ES-I3 (cell line): Measurements from ENCODE around the gene MESD.

ENCODE experiments used
- H3K36me3 ChIP-seq: 2 replicates; pipeline ENCODE4 v1.6.1; 2013; ENCODE audit warnings: mild to moderate bottlenecking, low read length, control low read depth, moderate library complexity; ENCODE audit not compliant: insufficient read depth
- H3K4me1 ChIP-seq: 2 replicates; pipeline ENCODE4 v1.6.1; 2013; ENCODE audit warnings: mild to moderate bottlenecking, control low read depth, low read length; ENCODE audit not compliant: insufficient read depth
- H3K9ac ChIP-seq: 2 replicates; pipeline ENCODE4 v1.6.1; 2013; ENCODE audit warnings: low read depth, mild to moderate bottlenecking, low read length, moderate library complexity
- H3K9me3 ChIP-seq: 2 replicates; pipeline ENCODE4 v1.6.1; 2013; ENCODE audit warnings: mild to moderate bottlenecking, low read length, moderate library complexity; ENCODE audit not compliant: control insufficient read depth, insufficient read depth

MESD gene

GRCh38 chr15:80989518-80990478 is at the start of gene MESD:
TSS of gene MESD (minus strand) at chr15:80989819. CDS start at chr15:80989791, 28 bp downstream.
- no peaks in the 10 kb centered on the region for H3K9me3 ChIP-seq
- H3K9ac ChIP-seq = peak within 1 kb of the TSS; percentile 99
- H3K4me1 ChIP-seq = peaks cover 26% of the 10 kb centered on the region

GRCh38 chr15:81038975-81039607 is 49.5 kb upstream of the MESD start:
- no peaks in the 10 kb centered on the region for H3K4me1 ChIP-seq
- no peaks in the 10 kb centered on the region for H3K9me3 ChIP-seq
- H3K9ac ChIP-seq = no peak overlapping the region
- no peaks in the 10 kb centered on the region for H3K36me3 ChIP-seq

More at GRCh38 chr15:80989518-80990478, at the start of gene MESD:
- no peaks in the 10 kb centered on the region for H3K36me3 ChIP-seq

GRCh38 chr15:81037952-81038743 is 48.5 kb upstream of the MESD start:
- Histone ChIP-seq H3K9me3 (no peaks in the 10 kb centered on the region), H3K36me3 (no peaks in the 10 kb centered on the region), H3K9ac (no peak overlapping the region), H3K4me1 (no peaks in the 10 kb centered on the region)

GRCh38 chr15:81033508-81033907 is 43.9 kb upstream of the MESD start:
- Histone ChIP-seq H3K9ac (no peak overlapping the region), H3K9me3 (peaks cover 2% of the 10 kb centered on the region; the same call in 1 of the 2 replicates), H3K36me3 (no peaks in the 10 kb centered on the region), H3K4me1 (no peaks in the 10 kb centered on the region)

GRCh38 chr15:81032818-81033217 is 43.2 kb upstream of the MESD start:
- Histone ChIP-seq H3K4me1 (no peaks in the 10 kb centered on the region), H3K36me3 (no peaks in the 10 kb centered on the region), H3K9me3 (peaks cover 2% of the 10 kb centered on the region; the same call in 1 of the 2 replicates), H3K9ac (no peak overlapping the region)

GRCh38 chr15:81032355-81032754 is 42.7 kb upstream of the MESD start:
- no peak overlapping the region for H3K9ac ChIP-seq
- H3K4me1 ChIP-seq = no peaks in the 10 kb centered on the region
- H3K36me3 ChIP-seq = no peaks in the 10 kb centered on the region
- H3K9me3 ChIP-seq = peaks cover 2% of the 10 kb centered on the region; the same call in 1 of the 2 replicates

- Histone ChIP-seq H3K9ac (no peak overlapping the region), H3K9me3 (peaks cover 2% of the 10 kb centered on the region; the same call in 1 of the 2 replicates)
These were observed 41.6 kb upstream of the MESD start for GRCh38 chr15:81031203-81031602.

GRCh38 chr15:81030301-81030750 is 40.7 kb upstream of the MESD start:
- Histone ChIP-seq H3K36me3 (no peaks in the 10 kb centered on the region), H3K4me1 (no peaks in the 10 kb centered on the region), H3K9me3 (peaks cover 2% of the 10 kb centered on the region; the same call in 1 of the 2 replicates), H3K9ac (no peak overlapping the region)

More at GRCh38 chr15:81031203-81031602, 41.6 kb upstream of the MESD start:
- H3K4me1 ChIP-seq = no peaks in the 10 kb centered on the region
- no peaks in the 10 kb centered on the region for H3K36me3 ChIP-seq

- H3K36me3 ChIP-seq = no peaks in the 10 kb centered on the region
- no peak overlapping the region for H3K9ac ChIP-seq
- peaks cover 2% of the 10 kb centered on the region; the same call in 1 of the 2 replicates for H3K9me3 ChIP-seq
- no peaks in the 10 kb centered on the region for H3K4me1 ChIP-seq
These were observed 40.0 kb upstream of the MESD start for GRCh38 chr15:81029414-81030300.

- Histone ChIP-seq H3K9me3 (peaks cover 2% of the 10 kb centered on the region; the same call in 1 of the 2 replicates), H3K36me3 (no peaks in the 10 kb centered on the region), H3K4me1 (peaks cover 11% of the 10 kb centered on the region; the same call in 1 of the 2 replicates), H3K9ac (no peak overlapping the region)
These were observed 37.4 kb upstream of the MESD start for GRCh38 chr15:81026836-81027599.

- no peak overlapping the region for H3K9ac ChIP-seq
- no peaks in the 10 kb centered on the region for H3K36me3 ChIP-seq
- H3K4me1 ChIP-seq = peaks cover 11% of the 10 kb centered on the region; the same call in 1 of the 2 replicates
- no peaks in the 10 kb centered on the region for H3K9me3 ChIP-seq
These were observed 36.2 kb upstream of the MESD start for GRCh38 chr15:81025721-81026370.

GRCh38 chr15:81024936-81025335 is 35.3 kb upstream of the MESD start:
- Histone ChIP-seq H3K9me3 (no peaks in the 10 kb centered on the region), H3K36me3 (no peaks in the 10 kb centered on the region), H3K4me1 (peaks cover 11% of the 10 kb centered on the region; the same call in 1 of the 2 replicates), H3K9ac (no peak overlapping the region)
